Sciatic nerve (tissue), 2 donors: Measurements from ENCODE around the gene TRPC6. TPM values are rescaled to one million over a fixed set of nuclear protein-coding genes. Genes with fewer than 3 reads are reported as not detected.

Source experiments
- ATAC-seq: fragments of 200-7000 bp; cut with Tn5 transposase; one replicate; pipeline ENCODE4 v1.9.1; 2020; ENCODE audit warnings: mild to moderate bottlenecking, moderate library complexity
- DNase-seq: peaks from one replicate; pipeline ENCODE4 v3.0.0-alpha.2; 2020; ENCODE audit warnings: low spot score
- intact Hi-C: fragments of 100-400 bp; cut with DNase I; formaldehyde crosslinking; loops from one replicate; pipeline ENCODE4 v1.14.2; 2022
- total RNA-seq: library from RNA; stranded (reverse); fragmentation: NEBNext Ultra II Directional; extraction: Animal tissue kit (Norgen Biotek cat#: 25700); gene quantifications from one replicate; pipeline ENCODE4 v1.2.1, GENCODE V29; 2021
- donor health status: DM: no; HTN: no; CAD: no.
- donor health status: DM: no; HTN: no; CAD: no.

TRPC6 gene
- total RNA-seq = 3.3 TPM

DNA sequence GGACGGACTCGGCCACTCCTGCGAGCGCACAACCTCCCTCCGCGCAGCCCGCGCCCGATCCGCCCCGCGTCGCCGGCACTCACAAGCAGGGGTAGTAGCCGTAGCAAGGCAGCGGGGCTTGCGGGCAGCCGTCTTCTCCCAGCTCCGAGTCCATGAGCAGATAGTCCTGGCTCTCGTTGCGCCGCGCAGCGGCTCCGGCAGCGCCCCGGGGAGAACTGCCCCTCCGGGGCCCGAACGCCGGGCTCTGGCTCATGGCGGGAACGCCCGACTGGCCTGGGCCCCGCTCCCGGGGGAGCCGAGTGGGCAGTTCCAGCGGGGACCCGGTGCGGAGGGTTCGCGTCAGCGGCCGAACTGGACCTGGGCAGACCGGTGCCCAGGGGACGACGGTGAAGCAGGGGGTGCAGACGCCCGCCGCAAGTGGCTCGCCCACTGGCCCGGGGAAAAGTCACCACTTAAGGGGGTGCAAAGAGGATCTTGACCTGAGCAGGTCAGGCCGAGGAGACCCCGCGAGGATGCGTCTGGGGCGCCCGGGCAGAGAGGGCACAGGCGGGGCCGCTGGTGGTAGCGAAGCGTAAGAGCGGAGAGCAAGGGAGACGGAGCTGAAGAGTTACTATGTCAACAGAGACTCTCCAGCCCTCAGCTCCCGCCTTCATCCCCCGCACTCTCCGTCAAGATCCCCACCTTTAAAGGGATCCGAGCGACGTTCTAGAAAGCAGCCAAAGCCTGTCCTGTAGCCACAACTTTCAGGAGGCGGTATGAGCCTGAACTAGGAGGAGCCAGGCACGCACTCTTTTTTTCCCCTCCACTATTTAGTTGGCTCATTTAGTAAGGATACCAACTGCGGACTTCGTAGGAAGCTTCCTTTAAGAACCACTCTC lies at the start of gene TRPC6:
TRPC6 (minus strand) TSS at position 757 of the 878 bp plus-strand sequence; CDS start at position 253, 504 bp downstream.
- DNase-seq (no peak), ATAC-seq (peak; percentile 79)
- intact Hi-C loops = no loop called here

DNA sequence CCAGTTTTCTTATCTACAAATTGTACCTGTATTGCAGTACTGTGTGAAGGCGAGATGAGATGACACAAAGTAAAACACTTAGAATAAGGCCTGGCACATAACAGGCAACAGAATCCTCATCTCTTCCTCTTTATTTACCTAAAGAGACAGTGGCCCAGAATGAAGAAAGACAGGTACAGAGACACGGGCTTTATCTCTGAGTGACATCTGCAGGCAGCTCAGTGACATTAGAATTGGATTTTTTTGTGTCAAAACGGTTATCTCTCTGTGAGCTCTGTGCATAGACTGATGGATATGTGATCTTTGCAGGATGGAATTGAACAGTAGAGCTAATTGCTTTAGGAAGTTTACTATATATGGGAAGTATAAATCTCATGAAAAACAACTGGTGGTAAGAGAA lies 36.2 kb upstream of the TRPC6 start:
- DNase-seq (no peak), ATAC-seq (no peak)
- intact Hi-C loops = no loop called here

- ATAC-seq (no peak), DNase-seq (no peak)
- intact Hi-C loops = loop anchor here (5.0 kb wide), 1 partner anchor 1956 kb away; no protein-coding TSS in a partner anchor
Observed at GRCh38 chr11:101618709-101619108, 34.9 kb upstream of the TRPC6 start.

DNA sequence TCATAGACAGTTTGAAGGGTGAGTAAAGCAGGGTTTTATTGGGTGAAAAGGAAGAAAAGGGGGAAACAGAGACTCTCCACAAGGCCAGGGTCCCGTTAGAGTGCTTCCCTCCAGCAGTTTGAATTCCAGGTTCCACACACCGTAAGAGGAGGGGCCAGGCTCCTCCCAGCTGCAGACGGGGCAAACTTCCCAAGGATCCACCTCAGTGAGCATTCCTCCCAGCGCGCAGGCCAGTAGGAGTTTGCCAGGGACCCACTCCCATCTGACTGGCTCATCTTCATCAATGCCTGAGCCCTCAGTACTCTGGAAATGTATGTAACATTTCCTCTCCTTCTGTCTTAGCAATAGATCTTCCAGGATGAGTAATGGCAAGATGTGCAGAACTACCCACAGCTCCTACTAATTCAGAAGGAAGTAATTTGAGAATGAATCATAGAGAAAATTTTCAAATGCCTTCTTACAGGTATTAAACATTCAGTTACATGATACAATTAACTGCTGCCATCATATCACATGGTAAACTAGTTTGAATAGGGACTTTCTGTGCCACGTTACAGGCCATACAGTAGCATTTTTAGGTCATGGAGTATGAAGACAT lies 34.0 kb upstream of the TRPC6 start:
- intact Hi-C loops = loop anchor here (5.0 kb wide), 1 partner anchor 1956 kb away; no protein-coding TSS in a partner anchor
- no peak for ATAC-seq
- DNase-seq = no peak

DNA sequence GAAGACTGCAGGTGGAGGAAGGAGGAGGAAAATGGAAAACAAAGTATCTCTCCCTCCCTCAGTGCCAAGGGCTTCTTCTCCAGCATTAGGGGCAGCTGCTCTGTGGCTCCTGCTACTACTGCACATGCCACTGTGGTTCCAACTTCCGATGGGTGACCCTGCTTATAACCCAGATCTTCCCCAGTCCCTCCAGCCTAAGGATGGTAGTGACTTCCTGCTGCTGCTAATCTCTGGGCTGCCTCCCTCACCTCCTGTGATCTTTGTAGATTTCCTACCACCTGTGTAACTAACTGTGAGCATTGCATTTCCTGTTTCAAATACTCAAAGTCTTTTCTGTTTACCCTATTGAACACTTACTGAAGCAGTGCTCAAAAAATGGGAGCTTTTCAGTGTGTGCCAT lies 28.7 kb upstream of the TRPC6 start:
- no peak for DNase-seq
- intact Hi-C loops = no loop called here
- no peak for ATAC-seq

DNA sequence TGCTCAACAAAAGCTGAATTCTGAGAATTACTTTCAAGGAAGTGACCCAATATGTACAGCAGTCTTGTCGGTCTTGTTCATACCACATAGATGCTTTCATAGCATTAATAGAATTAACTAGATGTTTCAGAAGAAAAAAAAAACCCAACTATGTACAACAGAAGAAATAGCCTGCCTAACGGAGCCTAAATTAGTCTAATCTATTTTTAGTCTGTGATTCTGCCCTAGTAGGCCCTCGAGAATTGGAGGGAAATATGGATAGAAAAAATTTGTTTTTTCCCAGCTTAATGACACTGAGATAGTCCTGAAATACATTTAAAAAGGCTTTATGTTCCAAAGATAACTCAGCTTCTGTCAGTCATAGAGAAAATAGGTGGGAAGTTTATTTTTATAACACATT lies 17.1 kb upstream of the TRPC6 start:
- intact Hi-C loops = no loop called here
- no peak for DNase-seq
- no peak for ATAC-seq

DNA sequence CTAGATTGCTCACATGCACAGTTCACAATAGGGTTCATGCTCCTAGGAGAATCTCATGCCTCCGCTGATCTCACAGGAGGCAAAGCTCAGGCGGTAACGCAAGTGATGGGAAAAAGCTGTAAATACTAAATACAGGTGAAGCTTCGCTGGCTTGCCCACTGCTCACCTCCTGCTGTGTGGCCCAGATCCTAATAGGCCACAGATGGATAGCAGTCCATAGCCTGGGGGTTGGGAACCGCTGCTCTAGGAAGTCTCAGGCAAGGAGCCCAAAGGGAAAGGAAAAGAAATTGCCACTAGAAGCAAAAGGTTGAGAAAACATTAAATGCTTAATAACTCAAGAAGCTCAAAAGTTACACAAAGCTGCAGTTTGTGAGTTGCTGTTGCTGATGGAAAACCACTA lies 3.2 kb upstream of the TRPC6 start:
- DNase-seq (no peak), ATAC-seq (no peak)
- intact Hi-C loops = no loop called here

GRCh38 chr11:101584655-101585054 lies 848 bp upstream of the TRPC6 start:
- ATAC-seq (no peak), DNase-seq (no peak)
- intact Hi-C loops = no loop called here

- ATAC-seq = no peak
- intact Hi-C loops = no loop called here
- DNase-seq = no peak
Observed at GRCh38 chr11:101584129-101584515, 315 bp upstream of the TRPC6 start.

DNA sequence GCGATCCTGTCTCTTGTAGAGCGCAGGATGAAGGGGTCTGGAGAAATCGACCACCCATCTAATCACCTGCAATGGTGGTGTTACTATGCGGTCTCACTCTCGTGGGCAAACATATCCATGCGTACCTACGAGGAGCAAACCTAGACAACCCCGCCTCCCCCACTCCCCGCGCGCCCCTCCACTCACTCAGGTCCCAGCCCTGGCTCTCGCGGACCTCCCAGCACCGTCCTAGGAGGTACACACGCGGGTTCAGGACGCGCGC lies 887 bp downstream of the TRPC6 start:
- ATAC-seq = no peak
- intact Hi-C loops = no loop called here
- DNase-seq = no peak

DNA sequence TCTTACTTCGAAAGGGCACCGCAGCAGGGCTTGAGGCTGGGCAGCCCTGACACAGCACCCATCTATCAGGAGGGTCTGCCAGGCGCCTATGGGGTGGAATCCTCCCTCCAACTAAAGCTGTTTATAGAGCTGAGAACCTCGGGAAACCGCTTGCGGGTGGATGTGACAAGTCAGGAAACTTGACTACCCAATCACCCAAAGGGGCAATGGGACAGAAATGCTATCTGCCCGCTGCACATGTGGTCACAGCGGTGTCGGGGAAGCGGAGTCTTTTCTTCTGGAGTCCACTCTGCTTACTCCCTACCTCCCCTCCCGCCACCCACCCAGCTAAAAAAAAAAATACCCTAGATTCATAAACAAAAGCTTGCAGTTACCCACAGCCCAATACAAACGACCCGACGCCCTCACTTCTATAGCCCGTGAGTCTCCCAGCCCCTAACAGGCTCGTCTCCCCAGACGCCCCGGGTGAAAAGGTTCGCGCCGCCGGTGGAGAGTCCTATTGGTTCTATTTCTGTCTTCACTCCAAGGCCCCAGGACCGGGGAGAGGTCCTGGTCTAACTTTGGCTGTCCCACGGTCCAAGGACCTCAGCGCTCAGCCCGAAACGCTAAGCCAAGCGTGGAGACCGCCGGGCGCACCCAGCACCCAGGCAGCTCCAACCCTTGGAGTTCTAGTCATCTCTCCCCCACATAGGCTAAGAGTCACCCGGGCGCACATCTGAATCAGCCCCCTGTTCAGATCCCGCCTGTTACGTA lies 1.4 kb downstream of the TRPC6 start:
- DNase-seq (no peak), ATAC-seq (peak; percentile 53)
- intact Hi-C loops = no loop called here

DNA sequence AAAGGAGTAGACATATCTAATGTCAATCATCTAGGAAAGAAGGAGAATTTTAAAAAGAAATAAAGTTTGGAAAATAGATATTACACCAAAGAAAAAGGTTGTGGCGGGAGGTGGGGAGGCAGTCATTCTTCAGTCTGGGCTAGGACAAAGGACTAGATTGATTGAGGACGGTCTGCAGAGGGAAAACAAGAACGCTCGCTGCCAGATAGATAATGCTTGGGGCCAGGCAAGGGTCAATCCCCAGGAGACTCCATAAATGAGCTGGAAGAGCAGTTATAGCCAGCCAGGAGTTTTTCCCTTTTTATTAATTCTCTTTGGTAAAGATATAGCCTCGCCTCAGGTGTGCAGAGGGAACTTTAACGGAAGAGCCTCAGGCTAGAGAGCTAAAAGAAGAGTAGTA lies 6.3 kb downstream of the TRPC6 start:
- DNase-seq = no peak
- intact Hi-C loops = no loop called here
- no peak for ATAC-seq

- intact Hi-C loops = no loop called here
- no peak for ATAC-seq
- no peak for DNase-seq
Observed at GRCh38 chr11:101576456-101576855, 7.4 kb downstream of the TRPC6 start.

DNA sequence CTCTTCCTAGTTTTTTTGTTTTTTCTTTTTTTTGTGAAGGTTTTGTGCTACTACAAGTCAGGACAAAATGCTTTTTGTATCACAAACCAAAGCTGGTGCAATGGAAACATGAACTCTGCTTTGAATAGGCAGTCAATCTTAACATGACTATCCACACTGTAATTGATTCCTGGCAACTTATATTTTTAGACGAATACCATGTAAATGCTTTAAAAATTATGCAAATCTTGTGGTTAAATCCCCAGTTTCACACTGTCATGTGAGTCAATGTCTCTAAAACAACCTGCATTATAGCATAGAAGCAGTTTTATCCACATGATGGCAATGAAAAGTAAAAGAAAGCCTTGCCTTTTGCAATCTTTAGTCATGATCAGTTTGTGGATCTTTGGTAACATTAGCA lies 8.9 kb downstream of the TRPC6 start:
- intact Hi-C loops = no loop called here
- DNase-seq (no peak), ATAC-seq (no peak)

DNA sequence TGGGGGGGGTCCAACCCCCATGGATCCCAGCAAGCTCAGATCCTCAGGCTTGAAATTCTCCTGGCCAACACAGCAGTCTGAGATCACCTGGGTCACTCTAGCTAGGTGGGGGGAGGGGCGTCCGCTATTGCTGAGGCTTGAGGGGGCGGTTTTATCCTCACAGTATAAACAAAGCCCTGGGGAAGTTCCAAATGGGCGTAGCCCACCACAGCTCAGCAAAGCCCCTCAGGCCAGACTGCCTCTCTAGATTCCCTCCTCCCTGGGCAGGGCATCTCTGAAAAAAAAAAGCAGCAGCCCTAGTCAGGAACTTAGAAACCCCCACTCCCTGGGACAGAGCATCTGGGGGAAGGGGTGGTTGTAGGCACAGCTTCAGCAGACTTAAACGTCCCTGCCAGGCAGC lies 16.7 kb downstream of the TRPC6 start:
- DNase-seq = no peak
- ATAC-seq = no peak
- intact Hi-C loops = no loop called here

- no peak for ATAC-seq
Observed at GRCh38 chr11:101566626-101567025, 17.2 kb downstream of the TRPC6 start.

GRCh38 chr11:101563166-101563565 lies 20.6 kb downstream of the TRPC6 start:
- intact Hi-C loops = no loop called here
- ATAC-seq = no peak
- no peak for DNase-seq

More at GRCh38 chr11:101566626-101567025, 17.2 kb downstream of the TRPC6 start:
- DNase-seq = no peak
- intact Hi-C loops = no loop called here

GRCh38 chr11:101555366-101555765 lies 28.4 kb downstream of the TRPC6 start:
- ATAC-seq (no peak), DNase-seq (no peak)
- intact Hi-C loops = no loop called here

DNA sequence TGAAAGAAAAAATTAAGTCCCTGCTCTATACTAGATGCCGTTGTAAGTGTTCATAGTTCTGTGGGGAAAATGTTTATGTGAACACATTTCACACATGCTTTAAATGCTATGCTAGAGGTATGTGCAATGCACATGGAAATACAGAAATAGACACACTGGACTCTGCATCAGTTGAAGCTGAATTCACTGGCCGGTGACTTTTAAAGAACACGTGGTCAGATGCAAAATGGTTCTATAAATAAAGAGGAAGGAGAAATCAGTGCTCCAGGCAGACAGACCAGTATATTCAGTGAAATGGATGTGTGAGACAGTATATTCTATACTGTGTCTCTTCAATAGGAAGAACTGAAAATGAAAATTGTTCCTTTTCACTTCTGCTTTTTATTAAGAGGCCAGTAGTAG lies 29.9 kb downstream of the TRPC6 start:
- intact Hi-C loops = no loop called here
- DNase-seq (no peak), ATAC-seq (no peak)

- ATAC-seq (no peak), DNase-seq (no peak)
- intact Hi-C loops = no loop called here
Observed at GRCh38 chr11:101552888-101553287, 30.9 kb downstream of the TRPC6 start.
